Measurements from ENCODE around the gene CTSE. TPM values are rescaled to one million over a fixed set of nuclear protein-coding genes. Genes with fewer than 3 reads are reported as not detected.

Gene CTSE
- total and polyA plus RNA-seq, 2 donors (not counting 1 experiment from before 2014, with no cell fraction given), result not detected

GRCh38 chr1:206048582-206048981, 24.9 kb upstream of the CTSE start:
- POLR2A ChIA-PET, result no interaction called here
- peak overlapping the region; percentile 99 for H3K27ac Mint-ChIP-seq
- no peak overlapping the region for H3K9ac ChIP-seq (ENCODE audit: low read length)
- peak overlapping the region; percentile 4 for H3K4me2 ChIP-seq (replicated peaks; ENCODE audit: low read depth, low read length, poor library complexity, severe bottlenecking)
- WGBS (ENCODE audit: insufficient coverage), result 96% methylated on average over 6 of the region's 6 CpGs
- H3K4me3 ChIP-seq (ENCODE audit: control extremely low read depth in 1 of 5, extremely low read depth in 1 of 5, insufficient read depth in 1 of 5, low read depth in 2 of 5, low read length in 4 of 5), result no peak overlapping the region
- no peaks in the 10 kb centered on the region for H3K9me3 ChIP-seq (ENCODE audit: control extremely low read depth in 1 of 3, control insufficient read depth in 2 of 3, insufficient read depth in 1 of 3, low read length in 2 of 3)
- no peak overlapping the region for H2AFZ ChIP-seq (ENCODE audit: insufficient read depth, low read depth, low read length, poor library complexity, severe bottlenecking)
- intact Hi-C loops (cut with micrococcal nuclease), result no loop called here
- no peaks in the 10 kb centered on the region for H4K20me1 ChIP-seq (ENCODE audit: control insufficient read depth, insufficient read depth, low read length, poor library complexity, severe bottlenecking)
- no peaks in the 10 kb centered on the region for H3K27me3 ChIP-seq (replicated peaks in 1 of 4; ENCODE audit: control extremely low read depth in 1 of 4, control insufficient read depth in 3 of 4, insufficient read depth in 4 of 4, low read length in 3 of 4)
- ATAC-seq (ENCODE audit: low read depth), result no peak
- peaks cover 15% of the 10 kb centered on the region for H3K79me2 ChIP-seq (ENCODE audit: control insufficient read depth, insufficient read depth, low read length)
- H3K4me1 ChIP-seq (ENCODE audit: control insufficient read depth in 2 of 2, insufficient read depth in 2 of 2, low read length in 2 of 2), result peaks cover 72 to 76% of the 10 kb centered on the region in 2 donors
- CTCF ChIA-PET, result interaction anchor here (0.6 to 9.1 kb wide), 5 partner anchors 9 to 66 kb away, joined by 3 to 122 read pairs (median 5); no protein-coding TSS in a partner anchor
- H3K27me3 Mint-ChIP-seq, result no peaks in the 10 kb centered on the region
- H3K36me3 ChIP-seq (replicated peaks in 1 of 2; ENCODE audit: control extremely low read depth in 1 of 2, control insufficient read depth in 1 of 2, extremely low read depth in 1 of 2, insufficient read depth in 2 of 2, low read length in 1 of 2), result no peaks in the 10 kb centered on the region
- no peak for DNase-seq
- H3K27ac ChIP-seq (ENCODE audit: low read length in 2 of 2), result peak overlapping the region; percentile 91 to 93
- peak overlapping the region; percentile 64 for H3K4me3 Mint-ChIP-seq
- peaks cover 77% of the 10 kb centered on the region for H3K4me1 Mint-ChIP-seq
- TF ChIP-seq CTCF (IDR thresholded peaks at IDR 0.05), result no peak
- TF ChIP-seq EZH2 (IDR thresholded peaks at IDR 0.05; ENCODE audit: borderline replicate concordance, insufficient read depth, low read depth, low read length, poor library complexity, severe bottlenecking), result no peak
- H3K9me3 Mint-ChIP-seq (ENCODE audit: insufficient read depth), result no peaks in the 10 kb centered on the region

GRCh38 chr1:206047271-206047670, 23.6 kb upstream of the CTSE start:
- Histone ChIP-seq H3K4me2 (replicated peaks; ENCODE audit: low read depth, low read length, poor library complexity, severe bottlenecking) (peak overlapping the region; percentile 45), H3K36me3 (replicated peaks in 1 of 2; ENCODE audit: control extremely low read depth in 1 of 2, control insufficient read depth in 1 of 2, extremely low read depth in 1 of 2, insufficient read depth in 2 of 2, low read length in 1 of 2) (no peaks in the 10 kb centered on the region), H3K4me3 (ENCODE audit: control extremely low read depth in 1 of 5, extremely low read depth in 1 of 5, insufficient read depth in 1 of 5, low read depth in 2 of 5, low read length in 4 of 5) (peak overlapping the region in 1 of 5 experiments; percentile 17), H3K79me2 (ENCODE audit: control insufficient read depth, insufficient read depth, low read length) (peaks cover 23% of the 10 kb centered on the region), H3K27ac (ENCODE audit: low read length in 2 of 2) (peak overlapping the region; percentile 53 to 93), H3K4me1 (ENCODE audit: control insufficient read depth in 2 of 2, insufficient read depth in 2 of 2, low read length in 2 of 2) (peaks cover 74 to 78% of the 10 kb centered on the region in 2 donors), H2AFZ (ENCODE audit: insufficient read depth, low read depth, low read length, poor library complexity, severe bottlenecking) (peak overlapping the region; percentile 41), H3K27me3 (replicated peaks in 1 of 4; ENCODE audit: control extremely low read depth in 1 of 4, control insufficient read depth in 3 of 4, insufficient read depth in 4 of 4, low read length in 3 of 4) (no peaks in the 10 kb centered on the region), H3K9me3 (ENCODE audit: control extremely low read depth in 1 of 3, control insufficient read depth in 2 of 3, insufficient read depth in 1 of 3, low read length in 2 of 3) (no peaks in the 10 kb centered on the region), H4K20me1 (ENCODE audit: control insufficient read depth, insufficient read depth, low read length, poor library complexity, severe bottlenecking) (no peaks in the 10 kb centered on the region), H3K9ac (ENCODE audit: low read length) (peak overlapping the region; percentile 0)
- Mint-ChIP-seq H3K9me3 (ENCODE audit: insufficient read depth) (no peaks in the 10 kb centered on the region), H3K27ac (peak overlapping the region; percentile 99), H3K4me1 (peaks cover 70% of the 10 kb centered on the region), H3K27me3 (no peaks in the 10 kb centered on the region), H3K4me3 (peak overlapping the region; percentile 64)
- CTCF ChIA-PET, result interaction anchor here (1.5 to 9.1 kb wide), 4 partner anchors 11 to 60 kb away, joined by 3 to 122 read pairs (median 24); no protein-coding TSS in a partner anchor
- POLR2A ChIA-PET, result no interaction called here
- no CpG with 5 or more reads among the region's 4 CpGs for WGBS (ENCODE audit: insufficient coverage)
- TF ChIP-seq CTCF (IDR thresholded peaks at IDR 0.05) (no peak), EZH2 (IDR thresholded peaks at IDR 0.05; ENCODE audit: borderline replicate concordance, insufficient read depth, low read depth, low read length, poor library complexity, severe bottlenecking) (no peak)
- DNase-seq, result no peak
- intact Hi-C loops (cut with micrococcal nuclease), result no loop called here
- no peak for ATAC-seq (ENCODE audit: low read depth)

Measured in B cell (primary cell).